Ovary (tissue), 9 donors: ENCODE results near the gene COA7. TPM values are rescaled to one million over a fixed set of nuclear protein-coding genes. Genes with fewer than 3 reads are reported as not detected.

Experiments used
- DNase-seq, 5 donors: peaks; one replicate each; pipeline ENCODE4 v3.0.0-alpha.2; 2019 to 2020
- H3K27ac ChIP-seq, 2 donors: fragments of 200-600 bp; one replicate each; pipeline versions ENCODE4 v1.5.1 to v1.8.0; 2019 to 2022
- H3K27me3 ChIP-seq: fragments of 200-600 bp; one replicate; pipeline ENCODE4 v1.8.0; 2022
- H3K36me3 ChIP-seq: fragments of 200-600 bp; sonication (generic); one replicate; pipeline ENCODE4 v1.5.1; 2019
- H3K4me1 ChIP-seq: one replicate; pipeline ENCODE4 v1.8.1; 2013; ENCODE audit warnings: mild to moderate bottlenecking, moderate library complexity; ENCODE audit not compliant: insufficient read depth
- H3K4me3 ChIP-seq: fragments of 200-600 bp; sonication (generic); one replicate; pipeline ENCODE4 v1.5.1; 2017
- H3K9me3 ChIP-seq, 2 donors: fragments of 200-600 bp in 1 of 2; sonication (generic) in 1 of 2; one replicate each; pipeline versions ENCODE4 v1.5.1 to v1.8.1; 2013 to 2019; ENCODE audit warnings: mild to moderate bottlenecking in 1 of 2, moderate library complexity in 1 of 2
- CTCF ChIP-seq, 3 donors: fragments of 450-650 bp in 2 of 3; fragments of 200-600 bp in 1 of 3; IDR thresholded peaks; one replicate each; pipeline versions ENCODE4 v1.5.1 to v1.8.0; 2016 to 2022; ENCODE audit warnings: antibody characterized with exemption in 3 of 3, mild to moderate bottlenecking in 1 of 3
- EP300 ChIP-seq: sonication (generic); formaldehyde crosslinking; IDR thresholded peaks from one replicate; pipeline ENCODE4 v1.6.1; 2017; ENCODE audit warnings: antibody characterized with exemption
- POLR2A ChIP-seq: fragments of 450-650 bp; IDR thresholded peaks from one replicate; pipeline ENCODE4 v1.6.1; 2017; ENCODE audit warnings: antibody characterized with exemption, mild to moderate bottlenecking, moderate library complexity
- WGBS, 3 donors: extraction: QIAGEN DNeasy Blood & Tissue Kit in 1 of 3; methylation state at CpG; one replicate each; pipeline versions ENCODE4 v1.1.5 to v1.1.7; 2013 to 2017; 5-methylcytosine and 5-hydroxymethylcytosine counted together
- intact Hi-C, 4 donors: fragments of 100-400 bp; cut with DNase I; formaldehyde crosslinking; loops; one replicate each; pipeline versions ENCODE4 v1.11.0 to v1.15.1; 2022 to 2023
- polyA plus RNA-seq, 2 donors: library from polyadenylated mRNA; stranded (reverse); fragments of 200-250 nt in 1 of 2; fragments of 350-450 nt in 1 of 2; fragmentation: Illumina TruSeq in 1 of 2; extraction: RNeasy Lipid Tissue Mini Kit (QIAGEN cat#74804) in 1 of 2; gene quantifications; one replicate each; pipeline ENCODE4 v1.2.3, GENCODE V29; 2013 to 2014
- total RNA-seq, 7 donors: library from RNA; depleted of rRNA in 2 of 7; stranded (reverse); fragments of >200 nt in 2 of 7; fragmentation: NEBNext Ultra II Directional in 3 of 7; extraction: Animal tissue kit (Norgen Biotek cat#: 25700) in 3 of 7; gene quantifications; one replicate each; pipeline versions ENCODE4 v1.1.0 to v1.2.4, GENCODE V29; 2016 to 2023
- donor health status: DM: no; HTN: no; CAD: no; lungs with moderate emphysema.
- donor health status: DM: no; HTN: no; CAD: no.
- donor health status: Bipolar disorder and iron deficiency.
- donor health status: DM: yes; HTN: yes; CAD: no.
- donor health status: DM: no; HTN: no; CAD: no.
- donor health status: DM: yes; HTN: yes; CAD: no.

COA7 gene
- total and polyA plus RNA-seq, 9 donors, result 3.5 to 27.2 (median 15.1) TPM

- Histone ChIP-seq H3K36me3 (no peaks in the 10 kb centered on the region), H3K27ac (no peak overlapping the region), H3K27me3 (no peaks in the 10 kb centered on the region), H3K9me3 (no peaks in the 10 kb centered on the region), H3K4me3 (no peak overlapping the region), H3K4me1 (no peaks in the 10 kb centered on the region)
- TF ChIP-seq POLR2A (no peak), EP300 (no peak), CTCF (IDR thresholded peaks at IDR 0.05) (no peak)
- 84 to 93% (median 91%) methylated on average over 4 of the region's 4 CpGs for WGBS, 3 donors
- DNase-seq, result no peak
- intact Hi-C loops, result no loop called here
Measured at GRCh38 chr1:52641307-52641706, 56.8 kb downstream of the COA7 start.

GRCh38 chr1:52640697-52641096 lies 57.5 kb downstream of the COA7 start:
- no peak for TF ChIP-seq CTCF (IDR thresholded peaks at IDR 0.05)
- no peak for TF ChIP-seq EP300
- TF ChIP-seq POLR2A, result no peak
- Histone ChIP-seq H3K36me3 (no peaks in the 10 kb centered on the region), H3K27ac (no peak overlapping the region), H3K27me3 (no peaks in the 10 kb centered on the region), H3K9me3 (no peaks in the 10 kb centered on the region), H3K4me1 (no peaks in the 10 kb centered on the region), H3K4me3 (no peak overlapping the region)
- no peak for DNase-seq
- WGBS, 3 donors, result 80 to 91% (median 83%) methylated on average over 6 of the region's 6 CpGs
- intact Hi-C loops, result no loop called here

GRCh38 chr1:52637946-52638345 lies 60.2 kb downstream of the COA7 start:
- Histone ChIP-seq H3K4me1 (no peaks in the 10 kb centered on the region), H3K36me3 (no peaks in the 10 kb centered on the region), H3K4me3 (no peak overlapping the region), H3K9me3 (no peaks in the 10 kb centered on the region), H3K27me3 (no peaks in the 10 kb centered on the region), H3K27ac (no peak overlapping the region)
- WGBS, 3 donors, result 78 to 85% (median 84%) methylated on average over 4 of the region's 4 CpGs
- TF ChIP-seq EP300 (no peak), CTCF (IDR thresholded peaks at IDR 0.05) (no peak), POLR2A (no peak)
- no peak for DNase-seq
- intact Hi-C loops, result no loop called here

- H3K4me1 ChIP-seq, result no peaks in the 10 kb centered on the region
- H3K9me3 ChIP-seq, result no peaks in the 10 kb centered on the region
- TF ChIP-seq EP300 (no peak), POLR2A (no peak), CTCF (IDR thresholded peaks at IDR 0.05) (no peak)
- no peak overlapping the region for H3K4me3 ChIP-seq
- WGBS, 3 donors, result 78 to 83% (median 81%) methylated on average over 11 of the region's 11 CpGs
- intact Hi-C loops, result no loop called here
- DNase-seq, result no peak
- H3K27me3 ChIP-seq, result no peaks in the 10 kb centered on the region
- no peaks in the 10 kb centered on the region for H3K36me3 ChIP-seq
- H3K27ac ChIP-seq, result no peak overlapping the region
Measured at GRCh38 chr1:52636721-52637695, 61.1 kb downstream of the COA7 start.
